GM18870 (cell line): ENCODE data around the gene CLEC2B.
"Not testable (repeated sequence)": the region's sequence is repeated elsewhere in the genome, so short reads cannot be mapped to it uniquely, and the experiment has no call there.

Experiments used
- ATAC-seq: cut with Tn5 transposase; IDR thresholded peaks from one replicate; pipeline ENCODE4 v1.9.1; 2021; ENCODE audit warnings: moderate library complexity; ENCODE audit not compliant: unreplicated experiment

CLEC2B gene

DNA sequence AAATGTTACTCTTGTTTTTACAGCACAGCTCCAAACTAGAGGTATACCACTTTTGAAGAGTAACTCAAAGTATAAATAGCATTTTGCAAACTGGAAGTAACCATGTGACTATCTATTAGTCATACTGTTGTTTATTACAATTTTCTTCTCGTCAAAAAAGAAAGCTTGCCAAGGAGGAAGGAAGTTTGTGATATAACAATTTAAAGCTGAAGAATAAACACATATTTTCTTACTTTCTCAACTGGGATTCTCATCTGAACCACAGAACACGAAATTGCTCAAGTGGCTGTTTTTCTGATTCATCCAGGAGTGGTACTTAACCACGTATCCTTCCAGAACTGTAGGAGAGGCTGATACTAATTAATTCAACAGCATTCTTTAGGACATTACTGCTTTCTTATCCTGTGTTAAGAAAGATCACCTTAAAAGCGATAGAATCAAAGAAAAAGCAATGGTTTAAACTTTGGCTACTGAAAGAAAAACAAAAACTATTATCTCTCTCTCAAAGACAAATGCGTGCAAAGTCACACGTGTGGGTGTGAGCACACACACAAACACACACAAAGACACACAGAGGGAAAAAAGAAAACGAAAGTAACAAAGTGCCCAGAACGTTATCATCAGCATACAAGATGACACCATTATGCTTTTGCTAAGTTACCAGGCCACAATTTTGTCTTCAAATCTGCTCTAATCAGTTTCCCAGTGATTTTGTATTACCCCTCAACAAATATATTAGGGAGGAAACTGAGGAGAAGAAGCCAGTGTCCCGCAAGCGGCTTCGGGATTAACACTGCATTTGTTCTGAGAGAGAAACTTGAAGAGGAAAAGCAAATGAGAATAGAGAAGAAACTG, at the start of gene CLEC2B:
Gene CLEC2B (minus strand): TSS at position 48 of the 855 bp plus-strand sequence.
- peak; percentile 40 for ATAC-seq

DNA sequence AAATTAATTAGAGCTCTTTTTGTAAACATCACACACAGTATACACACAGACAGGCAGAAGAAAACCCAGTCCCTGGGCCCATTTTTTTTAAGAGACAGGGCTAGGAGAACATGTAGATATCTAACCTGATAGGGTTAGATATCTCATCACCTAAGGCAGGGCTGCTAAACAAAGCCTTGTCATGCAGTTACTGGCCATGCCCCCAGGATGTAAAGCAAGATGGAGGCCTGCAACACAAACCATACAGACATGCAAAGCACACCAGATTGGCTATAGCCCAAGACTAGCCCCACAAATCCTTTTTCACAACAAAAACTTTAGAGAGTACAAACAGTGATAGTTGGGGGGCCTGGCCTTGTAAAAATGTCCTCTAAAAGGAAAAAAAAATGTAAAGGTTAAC, 42.6 kb upstream of the CLEC2B start:
- ATAC-seq, result no peak

DNA sequence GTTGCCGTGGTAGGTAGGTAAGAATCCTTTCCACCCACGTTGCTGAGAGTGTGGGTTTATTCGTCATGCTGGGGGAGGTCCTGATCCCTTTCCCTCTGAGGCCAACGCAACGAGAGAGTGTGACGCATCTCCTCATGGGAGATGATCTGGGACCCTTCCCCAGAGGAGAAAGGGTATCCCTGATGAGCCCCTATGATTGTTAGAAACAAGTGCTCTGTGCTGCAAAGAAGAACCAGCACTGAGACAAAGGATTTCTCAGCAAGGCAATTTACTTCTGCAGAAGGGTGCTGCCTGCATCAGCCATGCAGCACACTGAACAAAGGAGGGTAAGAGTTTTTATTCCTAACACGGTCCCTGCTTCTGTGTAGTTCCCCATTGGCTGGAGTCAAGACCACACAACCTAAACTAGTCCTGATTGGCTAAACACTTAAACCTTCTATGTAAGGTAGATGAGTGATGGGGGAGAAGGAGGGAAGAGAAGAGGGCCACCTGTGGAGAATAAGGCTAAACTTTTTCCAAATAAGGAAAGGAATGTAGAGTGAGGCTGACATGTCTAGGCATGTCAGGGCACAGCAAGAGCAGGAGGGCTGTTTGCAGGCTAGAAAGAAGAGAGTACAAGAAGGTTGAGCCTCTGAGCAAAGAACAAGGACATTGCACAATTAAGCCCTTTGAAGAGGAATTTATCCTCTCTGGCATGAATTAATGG, 41.7 kb upstream of the CLEC2B start:
- ATAC-seq, result no peak

DNA sequence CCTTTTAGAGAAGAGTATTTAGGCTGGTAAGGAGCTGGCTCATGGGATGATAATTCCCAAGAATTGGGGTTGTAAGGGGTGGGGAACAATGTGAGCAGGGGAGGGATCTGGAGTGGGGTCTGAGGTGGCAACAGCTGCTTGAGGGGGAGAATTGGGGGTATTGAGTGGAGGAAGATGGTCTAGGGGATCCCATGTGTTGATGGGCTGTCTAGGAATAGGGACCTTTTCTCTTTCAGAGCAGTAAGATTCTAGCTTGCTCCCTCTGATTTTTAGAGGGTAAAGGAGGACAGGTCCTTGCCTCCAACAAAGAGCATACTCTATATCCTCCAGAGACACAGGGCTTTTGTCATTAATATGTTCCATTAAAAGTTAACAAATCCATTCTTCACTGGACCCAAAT, 40.6 kb upstream of the CLEC2B start:
- no peak for ATAC-seq

DNA sequence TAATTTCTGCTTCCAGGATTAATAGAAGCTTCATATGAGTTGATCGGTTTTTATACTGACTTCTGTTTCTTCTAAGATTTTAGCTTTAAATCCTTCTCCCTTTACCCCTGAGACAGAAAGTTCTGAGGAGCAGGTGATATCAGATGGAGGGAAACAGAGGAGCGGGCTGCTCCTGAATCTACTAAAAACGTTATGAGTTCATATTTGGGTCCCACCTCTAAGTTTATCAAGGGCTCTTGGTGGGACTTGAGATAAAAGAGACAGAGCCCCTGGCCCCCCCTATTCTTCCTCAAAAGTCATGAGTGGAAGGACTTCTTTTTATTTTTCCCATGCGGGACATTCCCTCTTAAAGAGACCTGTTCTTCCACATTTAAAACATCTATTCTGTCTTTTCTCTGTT, 39.2 kb upstream of the CLEC2B start:
- no peak for ATAC-seq

DNA sequence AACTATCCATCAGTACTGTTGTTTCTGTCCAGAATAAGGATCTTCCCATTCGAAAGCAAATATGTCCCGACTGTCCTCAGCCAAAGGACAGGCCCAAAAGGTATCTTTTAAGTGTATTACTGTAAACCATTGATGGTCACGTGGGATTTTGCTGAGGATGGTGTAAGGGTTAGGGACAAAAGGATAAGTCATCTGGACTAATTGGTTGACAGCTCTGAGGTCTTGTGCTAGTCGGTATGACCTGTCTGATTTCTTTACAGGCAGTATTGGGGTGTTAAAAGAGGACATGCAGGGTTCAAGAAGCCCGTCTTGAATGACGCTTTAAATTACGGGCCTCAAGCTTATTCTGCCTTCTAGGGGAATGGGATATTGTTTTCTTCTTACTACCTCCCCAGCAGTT, 38.6 kb upstream of the CLEC2B start:
- ATAC-seq, result no peak

- ATAC-seq, result no peak
These were observed 37.7 kb upstream of the CLEC2B start for GRCh38 chr12:9906873-9907272.

- no peak for ATAC-seq
These were observed 33.5 kb upstream of the CLEC2B start for GRCh38 chr12:9902539-9903228.

- no peak for ATAC-seq
These were observed 31.8 kb upstream of the CLEC2B start for GRCh38 chr12:9900930-9901329.

DNA sequence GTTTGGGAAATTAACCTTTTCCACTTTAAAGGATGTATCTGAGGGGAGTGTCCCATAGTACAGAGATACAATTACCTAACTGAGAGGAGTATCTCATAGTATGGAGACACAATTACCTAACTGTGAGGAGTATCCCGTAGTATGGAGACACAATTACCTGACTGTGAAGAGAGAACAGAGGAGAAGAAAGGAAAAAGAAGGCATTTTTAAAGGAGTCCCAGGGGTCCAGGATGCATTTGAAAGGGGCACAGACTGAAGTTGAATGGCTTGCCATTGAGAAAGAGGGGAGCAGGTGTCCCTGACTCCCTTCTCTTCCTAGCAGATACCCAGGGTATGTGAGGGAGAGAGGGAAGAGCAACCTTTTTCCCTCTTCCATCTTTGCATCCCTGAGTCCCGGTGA, 30.1 kb upstream of the CLEC2B start:
- no peak for ATAC-seq

- ATAC-seq, result no peak
These were observed 28.4 kb upstream of the CLEC2B start for GRCh38 chr12:9897535-9897934.

DNA sequence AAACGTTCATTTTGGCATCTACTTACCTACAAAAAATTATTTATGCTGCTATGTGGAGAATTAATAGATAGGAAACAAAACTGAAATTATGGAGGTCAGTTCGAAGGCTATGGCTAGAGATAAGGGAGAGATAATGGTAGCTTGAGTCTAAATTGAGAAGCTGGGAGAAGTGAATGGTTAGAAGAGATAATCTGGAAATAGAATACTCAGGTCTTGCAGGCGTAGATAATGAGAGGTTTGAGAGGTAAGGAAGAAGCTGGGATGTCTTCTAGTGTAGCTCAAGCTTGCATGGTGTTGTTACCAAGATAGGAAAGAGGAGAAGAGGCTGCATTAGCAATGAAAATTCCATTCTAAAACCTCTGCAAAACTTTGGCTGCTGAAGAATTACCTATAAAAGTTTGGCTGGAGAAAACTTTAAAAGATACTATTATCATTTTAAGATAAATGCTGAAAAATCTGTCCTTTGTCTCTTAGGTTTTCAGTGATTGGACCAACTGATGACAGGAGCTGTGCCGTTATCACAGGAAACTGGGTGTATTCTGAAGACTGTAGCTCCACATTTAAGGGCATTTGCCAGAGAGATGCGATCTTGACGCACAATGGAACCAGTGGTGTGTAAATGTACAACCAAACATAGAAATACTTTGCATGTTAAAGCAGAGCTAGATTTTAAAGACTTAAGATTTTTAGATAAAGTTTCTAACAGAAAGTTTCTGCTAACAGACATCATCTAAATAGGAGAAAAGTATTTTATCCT, 26.2 kb upstream of the CLEC2B start:
- ATAC-seq, result no peak

DNA sequence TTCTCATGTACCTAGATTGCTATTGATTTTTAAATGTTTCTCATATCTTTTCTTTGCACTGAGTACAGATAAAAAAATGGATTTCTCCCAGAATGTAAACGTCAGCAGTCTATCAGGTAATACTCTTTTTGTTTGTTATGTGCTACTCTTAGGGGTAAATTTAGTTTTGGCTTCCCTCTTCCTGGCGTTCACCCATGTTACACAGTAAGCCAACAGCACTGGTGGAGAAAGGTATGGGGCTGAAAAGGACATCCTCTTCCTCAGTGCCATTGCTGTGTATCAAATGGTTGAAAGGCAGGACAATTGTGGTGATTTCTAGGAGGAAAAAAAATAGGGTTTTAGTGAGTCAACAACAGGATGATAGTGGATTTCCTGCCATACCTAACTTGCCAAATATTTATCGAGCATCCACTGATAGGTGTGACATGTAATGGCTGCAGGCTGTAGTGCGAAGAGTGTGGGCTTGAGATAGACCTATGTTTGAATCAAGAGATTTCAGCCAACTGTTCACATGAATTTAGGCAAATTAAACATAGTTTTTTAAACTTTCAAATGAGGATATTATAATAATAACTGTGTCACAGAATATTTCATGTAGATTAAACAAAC, 19.6 kb upstream of the CLEC2B start:
- ATAC-seq, result no peak

GRCh38 chr12:9883175-9883574, 14.0 kb upstream of the CLEC2B start:
- ATAC-seq, result no peak

DNA sequence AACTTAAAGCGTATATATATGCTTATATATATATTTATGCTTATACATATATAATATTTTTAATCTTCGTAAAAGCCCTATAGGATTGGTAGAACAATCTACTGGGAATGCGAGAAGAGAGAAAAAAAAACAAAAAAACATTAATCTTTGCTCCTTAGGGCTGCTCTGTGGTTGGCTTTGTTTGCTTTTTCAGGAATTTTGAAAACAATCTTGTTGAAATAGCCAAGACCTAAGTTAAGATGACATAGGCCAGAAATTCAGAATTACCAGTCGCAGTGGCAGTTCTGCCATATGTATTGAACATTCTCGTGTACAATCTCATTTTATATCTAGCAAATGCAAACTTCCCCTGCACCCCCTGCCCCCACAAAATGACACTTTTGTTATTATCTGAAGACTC, 12.8 kb upstream of the CLEC2B start:
- no peak for ATAC-seq

GRCh38 chr12:9881246-9881645, 12.1 kb upstream of the CLEC2B start, which contains the start of gene KLRF2:
TSS of gene KLRF2 (plus strand) at chr12:9881489. CDS start at chr12:9881596, 107 bp downstream.
- ATAC-seq, result no peak

- ATAC-seq, result no peak
These were observed 11.5 kb upstream of the CLEC2B start for GRCh38 chr12:9880532-9881078.

- ATAC-seq, result not testable (repeated sequence)
These were observed 7.0 kb upstream of the CLEC2B start for GRCh38 chr12:9876120-9876519.

- ATAC-seq, result no peak
These were observed 3.6 kb upstream of the CLEC2B start for GRCh38 chr12:9872742-9873141.

DNA sequence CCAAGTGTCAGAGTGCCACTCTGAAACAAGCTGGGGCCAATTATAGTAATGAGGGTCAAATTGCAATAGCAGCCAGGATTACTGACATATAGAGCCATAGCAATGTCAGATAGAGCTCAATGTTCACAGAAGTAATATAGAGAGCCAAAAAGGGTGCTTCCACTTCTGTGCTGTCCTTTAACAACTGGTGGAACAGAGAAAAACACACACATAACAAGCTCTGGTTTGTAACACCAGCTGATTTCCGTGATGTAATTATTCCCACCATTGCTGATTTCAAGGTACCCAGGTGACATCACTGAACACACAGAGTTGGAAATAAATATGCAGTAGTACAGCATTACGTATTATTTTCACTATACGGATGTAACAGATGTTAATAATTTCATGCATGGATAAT, 3.0 kb upstream of the CLEC2B start:
- no peak for ATAC-seq
